HG02623 (cell line): ENCODE results near the gene SRGN.
A peak's percentile ranks its signal among the peaks of the same experiment; 100 is the strongest.
"Not testable (repeated sequence)": the region's sequence is repeated elsewhere in the genome, so short reads cannot be mapped to it uniquely, and the experiment has no call there.

Experiments
- ATAC-seq: cut with Tn5 transposase; IDR thresholded peaks from one replicate; pipeline ENCODE4 v1.9.1; 2021; ENCODE audit warnings: moderate library complexity; ENCODE audit not compliant: unreplicated experiment

The SRGN gene, protein sequence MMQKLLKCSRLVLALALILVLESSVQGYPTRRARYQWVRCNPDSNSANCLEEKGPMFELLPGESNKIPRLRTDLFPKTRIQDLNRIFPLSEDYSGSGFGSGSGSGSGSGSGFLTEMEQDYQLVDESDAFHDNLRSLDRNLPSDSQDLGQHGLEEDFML

DNA sequence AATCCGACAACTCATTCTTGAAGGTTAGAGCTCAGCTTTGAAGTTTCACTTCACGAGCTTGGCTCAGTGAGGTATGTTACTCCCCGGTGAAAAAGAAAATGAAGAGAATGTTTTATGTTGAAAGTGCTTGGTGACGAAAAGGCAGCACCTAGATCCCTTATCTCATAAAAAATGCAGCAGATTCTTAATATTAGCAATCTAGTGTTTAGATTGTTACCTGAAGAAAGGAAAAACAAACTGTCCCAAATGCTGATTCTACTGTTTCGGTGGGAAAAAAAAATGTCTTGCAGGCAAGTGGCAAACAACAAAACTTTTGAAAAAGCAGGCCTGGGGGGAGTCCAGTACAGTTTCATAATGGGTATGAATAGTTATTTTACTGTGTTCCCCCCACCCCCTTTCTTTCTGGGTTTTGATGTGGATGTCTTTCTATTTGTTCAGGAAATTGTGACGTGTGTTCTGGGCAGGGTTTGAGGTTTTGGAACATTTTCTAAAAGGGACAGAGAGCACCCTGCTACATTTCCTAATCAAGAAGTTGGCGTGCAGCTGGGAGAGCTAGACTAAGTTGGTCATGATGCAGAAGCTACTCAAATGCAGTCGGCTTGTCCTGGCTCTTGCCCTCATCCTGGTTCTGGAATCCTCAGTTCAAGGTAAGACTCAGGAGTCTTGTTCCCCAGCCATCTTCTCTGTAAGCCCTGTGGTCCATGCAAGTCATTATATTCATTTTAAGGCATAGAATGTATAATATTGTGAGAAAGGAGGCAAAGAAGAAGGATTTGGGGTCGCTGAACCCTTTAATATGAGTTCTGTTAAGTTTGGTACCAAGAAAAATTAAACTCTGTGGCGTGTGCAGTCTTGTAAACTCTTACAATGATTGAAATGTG is at the start of gene SRGN:
TSS of gene SRGN (plus strand) at position 514 of the 881 bp plus-strand sequence. CDS start at position 569, 55 bp downstream.
- ATAC-seq, result peak; percentile 63

DNA sequence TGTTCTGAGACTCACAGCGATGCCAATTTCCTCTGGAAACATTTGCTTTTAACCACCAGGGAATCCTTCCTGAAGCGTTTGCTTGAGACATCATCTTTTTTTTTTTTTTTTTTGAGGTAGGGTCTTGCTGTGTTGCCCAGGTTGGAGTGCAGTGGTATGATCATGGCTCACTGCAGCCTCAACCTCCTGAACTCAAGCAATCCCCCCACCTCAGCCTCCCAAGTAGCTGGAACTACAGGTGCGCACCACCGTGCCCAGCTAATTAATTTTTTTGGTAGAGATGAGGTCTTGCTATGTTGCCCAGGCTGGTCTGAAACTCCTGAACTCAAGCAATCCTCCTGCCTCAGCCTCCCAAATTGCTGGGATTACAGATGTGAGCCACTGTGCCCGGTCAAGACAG is 47.0 kb upstream of the SRGN start:
- ATAC-seq, result not testable (repeated sequence)

DNA sequence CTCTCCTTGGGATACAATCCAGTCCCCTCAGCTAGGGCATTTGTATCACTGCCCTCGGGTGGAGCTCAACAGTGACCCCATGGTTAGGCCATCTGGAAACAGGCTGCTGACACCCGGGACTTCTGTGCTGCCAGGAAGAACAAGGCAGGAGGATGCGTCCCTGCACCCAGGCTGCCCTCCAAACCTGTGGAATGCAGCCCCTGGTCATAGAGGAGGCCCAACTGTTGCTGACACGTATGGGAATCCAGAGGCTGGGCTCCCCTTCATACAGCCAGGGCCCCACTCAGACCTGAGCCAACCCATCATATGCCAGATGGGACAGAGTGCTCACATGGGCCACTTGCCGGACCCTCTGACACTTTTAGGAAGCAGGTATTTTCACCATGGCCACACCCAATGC is 45.5 kb upstream of the SRGN start:
- ATAC-seq, result no peak

DNA sequence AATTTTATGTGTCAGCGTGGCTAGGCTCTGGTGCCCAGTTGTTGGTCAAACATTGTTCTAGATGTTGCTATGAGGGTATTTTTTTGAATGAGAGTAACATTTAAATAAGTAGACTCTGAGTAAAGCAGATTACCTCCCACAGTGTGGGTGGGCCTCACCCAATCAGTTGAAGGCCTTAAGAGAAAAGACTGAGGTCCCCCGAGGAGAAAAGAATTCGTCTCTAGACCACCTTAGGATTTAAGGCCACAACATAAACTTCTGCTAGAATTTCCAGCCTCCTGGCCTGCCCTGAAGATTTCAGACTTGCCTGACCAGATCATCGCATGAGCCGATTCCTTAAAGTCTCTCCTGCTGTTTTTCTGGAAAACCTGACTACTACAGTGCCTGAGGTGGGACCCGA is 45.1 kb upstream of the SRGN start:
- ATAC-seq, result no peak

DNA sequence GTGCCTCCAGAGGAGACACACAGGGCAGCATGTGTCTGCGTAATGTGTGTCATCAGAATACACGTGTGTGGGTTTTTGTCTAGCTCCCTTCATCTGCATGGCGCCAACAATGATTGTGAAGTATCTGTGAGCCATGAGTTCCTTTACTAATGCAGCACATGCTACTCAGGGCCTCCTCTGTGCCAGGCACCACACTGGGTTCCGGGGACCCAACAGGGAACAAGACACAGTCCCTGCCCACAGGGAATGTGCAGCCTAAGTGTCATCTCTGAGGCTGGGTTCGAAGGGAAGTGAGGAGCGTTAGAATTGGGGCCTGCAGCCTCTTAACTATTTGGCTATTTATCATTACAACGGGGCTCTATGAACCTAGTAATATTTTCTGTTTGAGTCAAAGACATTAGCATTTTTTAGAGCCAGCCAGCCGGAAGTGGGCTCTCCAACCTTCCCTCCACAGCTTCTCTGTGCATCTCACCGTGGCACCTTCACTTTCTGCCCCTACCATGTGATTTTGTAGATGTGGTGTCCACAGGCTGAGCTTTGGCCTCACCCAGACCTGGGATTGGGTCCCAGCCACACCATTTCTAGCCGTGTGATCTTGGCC is 43.9 kb upstream of the SRGN start:
- peak; percentile 44 for ATAC-seq

DNA sequence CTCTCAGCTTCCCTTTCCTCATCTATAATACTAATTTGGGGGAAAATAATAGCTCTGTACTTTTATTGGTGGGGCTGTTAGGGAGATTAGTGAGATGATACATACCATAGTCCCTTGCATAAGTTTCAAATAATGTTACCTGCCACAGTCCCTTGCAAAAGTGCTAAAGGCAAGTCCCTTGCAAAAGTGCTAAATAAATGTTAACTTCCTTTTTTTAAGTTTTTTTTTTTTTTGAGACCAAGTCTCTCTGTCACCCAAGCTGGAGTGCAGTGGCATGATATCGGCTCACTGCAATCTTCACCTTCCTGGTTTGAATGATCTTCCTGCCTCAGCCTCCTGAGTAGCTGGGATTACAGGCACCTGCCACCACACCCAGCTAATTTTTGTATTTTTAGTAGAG is 43.4 kb upstream of the SRGN start:
- no peak for ATAC-seq

DNA sequence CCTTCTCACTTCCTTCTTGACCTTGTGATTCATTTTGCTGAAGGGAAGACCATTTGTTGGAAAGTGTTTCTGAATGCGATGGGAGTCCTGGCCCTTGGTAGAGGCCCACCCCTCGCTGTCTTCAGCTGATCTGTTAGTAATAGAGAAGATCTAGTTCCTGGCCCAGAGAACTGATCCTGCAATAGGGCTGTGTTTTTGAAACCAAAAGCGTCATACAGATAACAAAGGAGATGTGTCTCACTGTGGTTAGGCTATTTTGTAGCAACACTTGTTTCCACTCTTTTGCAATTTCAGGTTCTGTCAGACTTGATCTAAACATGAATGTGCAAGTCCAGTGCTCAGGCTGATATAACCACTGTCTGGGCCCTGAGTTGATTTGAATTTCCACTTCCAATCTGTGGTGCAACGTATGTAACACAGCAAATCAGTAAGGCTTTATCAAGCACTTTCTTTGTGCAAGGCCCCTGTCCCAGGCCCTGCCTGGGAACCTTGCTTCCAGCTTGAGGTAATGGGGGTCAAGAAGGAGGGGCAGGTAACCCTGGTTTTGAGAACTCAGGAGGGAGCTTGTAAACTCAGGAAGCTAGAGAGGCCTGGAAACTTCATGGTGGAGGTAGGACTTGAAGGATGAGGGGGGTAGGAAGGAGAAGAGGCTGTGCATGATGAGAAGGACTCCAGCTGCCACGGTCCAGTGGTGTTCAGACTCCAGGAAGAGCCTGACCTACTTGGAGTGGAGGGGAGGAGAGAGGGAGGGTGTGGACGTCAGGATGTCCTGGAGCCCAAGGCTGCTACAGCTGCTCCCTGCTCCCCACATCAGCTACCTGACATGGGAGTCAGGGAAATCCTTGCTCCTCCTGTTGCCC is 42.2 kb upstream of the SRGN start:
- peak; percentile 53 for ATAC-seq

DNA sequence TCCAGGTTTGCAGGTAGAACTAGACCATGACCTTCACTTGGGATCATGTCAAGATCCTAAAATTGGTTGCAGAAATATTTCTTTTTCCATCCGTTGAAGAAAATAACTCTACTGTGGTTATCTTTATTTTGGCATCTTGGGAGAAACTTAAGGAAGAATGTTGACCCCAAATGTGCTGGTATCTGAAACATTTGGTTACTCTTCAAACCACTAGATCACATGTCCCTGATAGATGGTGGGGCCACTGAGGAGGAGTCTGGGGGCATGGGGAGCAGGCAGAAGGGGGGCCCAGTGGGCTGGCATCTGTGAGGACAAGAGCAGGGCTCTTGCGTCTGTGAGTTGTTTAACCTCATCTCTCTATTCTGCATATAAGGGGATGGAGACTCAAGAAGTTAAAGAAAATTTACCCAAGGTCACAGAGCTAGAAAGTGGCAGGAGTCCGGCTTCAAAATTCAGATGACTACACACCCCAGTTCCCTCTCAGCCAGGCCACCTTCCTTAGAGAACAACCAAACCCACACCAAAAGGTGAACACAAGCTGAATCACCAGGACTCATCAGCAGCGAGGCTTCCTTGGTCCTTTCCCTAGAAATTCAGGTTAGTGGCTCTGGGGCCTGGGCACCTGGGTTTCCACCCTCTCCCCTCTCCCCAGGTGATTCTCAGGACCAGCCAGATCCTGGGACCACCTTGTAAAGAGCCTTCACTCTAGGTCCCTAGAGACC is 40.6 kb upstream of the SRGN start:
- ATAC-seq, result no peak

DNA sequence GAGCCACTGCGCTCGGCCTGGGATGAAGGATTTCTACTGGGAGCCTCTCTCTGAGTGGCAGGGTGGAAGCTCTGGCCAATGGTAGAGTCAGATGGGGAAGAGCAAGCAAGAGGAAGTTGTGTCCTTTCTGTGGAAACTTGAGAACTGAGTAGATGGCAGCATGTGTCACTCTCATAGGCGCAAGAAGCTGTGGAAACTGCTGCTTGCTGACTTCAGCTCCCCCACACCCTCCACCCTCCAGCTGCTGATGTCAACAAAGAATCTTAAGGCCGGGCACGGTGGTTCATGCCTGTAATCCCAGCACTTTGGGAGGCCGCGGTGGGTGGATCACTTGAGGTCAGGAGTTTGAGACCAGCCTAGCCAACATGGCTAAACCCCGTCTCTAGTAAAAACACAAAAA is 39.8 kb upstream of the SRGN start:
- no peak for ATAC-seq

DNA sequence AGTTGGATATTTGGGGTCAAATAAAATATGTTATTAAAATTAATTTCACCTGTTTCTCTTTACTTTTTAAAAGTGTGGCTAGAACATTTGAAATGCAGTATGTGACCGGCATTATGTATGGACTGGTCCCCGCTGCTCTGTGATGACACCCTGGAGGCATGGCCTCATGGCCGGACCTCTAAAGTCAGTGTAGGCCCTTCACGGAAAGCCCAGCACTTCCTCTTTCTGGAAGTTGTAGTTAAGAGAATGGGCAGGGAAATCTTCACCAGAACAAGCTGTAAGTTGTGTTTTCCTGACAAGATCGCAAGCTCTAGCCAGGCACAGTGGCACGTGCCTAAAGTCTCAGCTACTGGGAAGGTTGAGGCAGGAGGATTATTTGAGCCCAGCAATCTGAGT is 38.3 kb upstream of the SRGN start:
- no peak for ATAC-seq

DNA sequence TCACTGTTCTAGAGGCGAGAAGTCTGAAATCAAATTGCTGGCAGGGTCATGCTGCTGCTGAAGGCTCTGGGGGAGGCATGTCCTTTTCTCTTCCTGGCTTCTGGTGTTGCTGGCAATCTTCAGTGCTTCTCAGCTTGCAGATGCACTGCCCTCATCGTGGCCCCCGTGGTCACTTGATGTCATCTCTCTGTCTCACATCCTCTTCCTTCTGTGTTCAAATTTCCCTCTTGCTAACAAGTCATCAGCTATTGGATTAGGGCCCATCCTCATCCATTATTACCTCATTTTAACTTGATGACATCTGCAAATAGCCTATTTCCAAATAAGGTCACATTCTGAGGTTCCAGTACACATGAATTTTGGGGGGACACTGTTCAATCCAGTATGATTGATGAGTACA is 36.6 kb upstream of the SRGN start:
- no peak for ATAC-seq

DNA sequence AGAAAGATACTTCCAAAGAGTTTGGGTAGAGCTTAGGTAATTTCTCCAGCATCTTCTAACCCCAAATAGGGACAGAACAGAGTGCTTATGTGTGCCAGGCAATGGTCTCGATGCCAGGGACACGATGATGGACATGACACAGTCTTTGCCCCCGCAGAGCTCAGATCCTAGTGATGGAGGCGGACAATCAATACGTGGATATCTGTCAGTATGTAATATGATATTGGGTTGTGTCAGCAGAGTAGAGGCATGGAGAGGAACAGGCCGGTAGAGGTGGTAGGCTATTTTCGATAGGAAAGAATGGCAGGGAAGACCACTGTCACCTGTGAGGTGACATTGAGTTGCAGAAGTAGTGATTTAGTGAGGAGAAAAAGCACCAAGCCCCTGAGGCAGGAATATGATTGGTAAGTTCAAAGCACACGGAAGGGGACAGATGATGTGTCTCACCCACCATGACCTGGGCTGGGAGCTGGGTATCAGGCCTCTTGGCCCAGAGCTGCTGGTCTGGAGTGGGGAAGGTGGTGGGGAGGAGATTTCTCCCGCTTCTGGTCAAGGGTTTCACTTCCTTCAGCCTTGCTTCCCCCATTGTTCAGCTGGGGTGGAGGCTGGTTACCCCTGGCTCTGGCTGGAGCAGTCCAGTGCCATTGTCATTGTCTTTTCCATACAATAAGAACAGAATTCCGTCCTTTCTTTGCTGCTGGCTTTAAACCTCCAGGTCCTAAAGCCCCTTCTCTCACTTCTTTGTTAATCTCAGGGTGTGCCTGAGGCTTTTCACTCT is 36.0 kb upstream of the SRGN start:
- ATAC-seq, result no peak

DNA sequence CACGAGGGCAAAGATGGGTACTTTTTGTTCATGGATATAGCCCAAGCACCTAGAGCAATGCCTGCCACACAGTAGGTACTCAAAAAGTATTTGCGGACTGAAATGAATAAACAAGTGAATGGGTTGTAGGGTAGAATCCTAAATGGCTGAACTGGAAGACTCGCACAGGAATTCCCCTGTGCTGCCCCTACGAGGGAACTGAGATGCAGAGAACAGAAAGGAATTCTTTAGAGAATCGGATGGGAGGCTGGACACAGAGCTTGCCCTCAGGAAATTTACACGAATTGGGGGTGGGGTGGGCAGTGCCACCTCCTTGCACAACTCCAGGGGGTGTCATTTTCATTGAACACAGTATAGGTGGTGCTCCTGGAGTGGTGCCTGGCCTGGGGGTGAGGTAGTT is 35.2 kb upstream of the SRGN start:
- no peak for ATAC-seq

DNA sequence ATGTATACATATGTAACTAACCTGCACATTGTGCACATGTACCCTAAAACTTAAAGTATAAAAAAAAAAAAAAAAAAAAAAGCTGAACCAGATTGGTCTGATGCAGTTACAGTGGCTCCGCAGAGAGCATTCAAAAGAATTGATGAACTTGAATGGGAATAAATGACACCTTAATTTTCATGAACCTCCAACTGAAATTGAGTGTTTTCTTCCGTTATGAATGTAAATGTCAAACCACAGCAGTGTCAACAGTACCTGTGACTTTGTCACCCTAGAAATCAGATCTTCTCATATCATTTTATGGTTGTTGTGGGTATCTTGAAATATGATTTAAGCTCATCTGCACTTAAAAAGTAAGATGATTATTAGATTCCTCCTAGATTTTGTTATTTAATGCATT is 32.7 kb upstream of the SRGN start:
- ATAC-seq, result no peak

DNA sequence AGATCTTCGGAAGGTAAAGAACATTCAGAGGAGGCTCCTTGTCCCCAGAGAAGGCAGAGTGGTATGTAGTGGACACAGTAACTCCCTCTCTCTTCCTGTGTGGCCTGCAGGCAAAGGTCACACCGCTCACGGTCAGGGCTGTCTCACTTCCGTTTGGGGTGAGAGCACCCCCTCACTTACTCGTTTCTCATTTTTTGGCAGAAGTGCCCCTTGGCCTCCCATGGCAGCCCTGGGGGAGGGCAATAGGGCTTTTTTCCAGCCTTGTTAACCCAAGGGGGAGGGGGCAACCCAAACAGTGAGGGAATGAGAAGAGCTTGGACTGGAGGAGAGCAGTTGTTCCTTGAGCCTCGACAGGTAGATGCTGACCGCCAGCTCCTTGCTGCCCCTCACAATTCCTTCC is 31.8 kb upstream of the SRGN start:
- no peak for ATAC-seq

DNA sequence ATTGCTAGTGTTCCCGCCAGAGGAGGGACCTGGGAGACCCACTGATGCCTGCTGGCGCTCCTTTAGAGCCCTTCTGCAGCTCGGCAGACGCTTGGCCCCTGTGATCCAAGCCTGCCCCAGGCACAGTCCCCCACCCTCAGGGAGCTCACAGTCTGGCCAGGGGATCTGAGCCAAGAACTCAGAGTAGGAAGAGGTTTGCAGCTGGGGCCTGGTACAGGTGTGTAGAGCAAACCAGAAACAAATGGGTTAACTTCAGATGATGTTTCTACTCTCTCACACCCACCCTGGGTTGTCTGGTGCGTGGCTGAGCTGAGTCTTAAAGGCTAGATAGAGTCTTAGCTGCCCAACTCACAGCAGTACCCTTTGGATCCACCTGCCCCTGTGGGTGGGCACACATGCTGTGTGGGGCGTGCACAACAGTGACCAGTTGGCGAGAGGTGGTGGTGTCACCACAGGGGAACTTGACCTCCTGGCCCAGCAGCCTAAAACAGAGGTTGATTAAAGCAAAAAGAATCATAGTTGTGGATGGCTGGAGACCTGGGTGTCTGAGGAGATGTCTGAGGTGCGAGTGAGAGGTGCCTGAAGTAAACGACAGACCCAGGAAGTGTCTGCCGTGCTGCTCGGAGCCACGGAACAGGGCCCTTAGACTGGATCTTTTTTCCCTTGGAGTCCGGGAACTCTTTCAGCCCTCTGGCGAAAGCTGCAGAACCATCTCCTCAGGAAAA is 31.2 kb upstream of the SRGN start:
- ATAC-seq, result no peak

DNA sequence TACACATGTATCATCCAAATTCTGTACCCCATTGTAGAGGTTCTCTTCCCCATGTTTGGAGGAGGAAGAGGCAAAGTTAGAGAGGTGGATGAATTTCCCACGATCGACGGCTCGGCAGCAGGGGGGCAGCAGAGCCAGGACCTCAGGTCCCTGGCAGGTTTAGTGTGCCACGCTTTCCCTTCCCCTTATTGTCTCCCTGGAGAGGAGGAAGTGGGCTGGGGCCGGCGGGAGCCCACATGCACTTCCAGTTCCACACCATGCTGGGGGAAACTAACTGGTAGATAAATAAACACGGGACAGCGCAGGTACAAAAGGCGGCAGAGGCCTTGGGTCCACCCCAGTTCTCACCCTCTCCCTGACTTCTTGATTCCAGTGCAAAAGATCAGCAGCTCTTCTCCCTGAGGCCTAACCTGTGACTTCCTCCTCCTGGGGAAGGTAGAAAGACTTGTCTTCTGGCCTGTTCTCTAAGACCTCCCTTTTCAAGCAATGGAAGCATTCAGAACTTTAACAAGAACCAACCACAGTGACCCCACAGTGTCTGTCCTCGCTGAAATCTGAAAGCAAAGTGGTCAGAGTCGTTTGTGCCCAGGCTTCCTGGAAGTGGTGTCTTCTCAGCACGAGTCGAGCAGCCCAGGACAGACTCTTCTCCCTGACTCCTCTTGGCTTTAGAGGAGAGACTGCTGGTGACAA is 30.5 kb upstream of the SRGN start:
- ATAC-seq, result no peak

DNA sequence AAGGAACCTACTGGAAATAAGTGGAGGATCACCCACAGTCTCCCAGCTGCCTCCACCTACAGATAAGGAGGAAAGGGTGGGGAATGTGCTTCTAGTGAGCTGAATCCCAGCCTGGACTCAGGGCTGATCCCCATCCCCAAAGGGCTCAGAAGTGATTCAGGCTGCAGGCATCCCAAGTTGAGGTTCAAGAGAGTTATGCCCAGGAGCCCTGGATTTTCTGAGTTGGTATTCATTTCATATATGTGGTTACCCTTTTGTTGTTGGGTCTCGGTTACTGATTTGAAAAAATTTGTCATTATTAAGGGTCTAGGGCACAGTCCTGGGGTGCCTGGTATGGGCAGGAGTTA is 30.0 kb upstream of the SRGN start:
- ATAC-seq, result no peak
